NB4 (cell line): ENCODE results near the gene PGF.
"Not testable (repeated sequence)": the region's sequence is repeated elsewhere in the genome, so short reads cannot be mapped to it uniquely, and the experiment has no call there.

Experiments
- DNase-seq: peaks from one replicate; pipeline ENCODE4 v3.0.0; 2010; ENCODE audit warnings: low read depth
- H3K4me3 ChIP-seq: one replicate; pipeline ENCODE4 v1.5.1; 2011; ENCODE audit warnings: mild to moderate bottlenecking, low read depth, low read length, moderate library complexity
- MYC ChIP-seq: IDR thresholded peaks from 2 replicates; pipeline ENCODE4 v1.6.1; 2011; ENCODE audit warnings: low read depth, low read length
- POLR2A ChIP-seq: IDR thresholded peaks from 2 replicates; pipeline ENCODE4 v1.6.1; 2011; ENCODE audit warnings: mild to moderate bottlenecking; ENCODE audit not compliant: insufficient read length; ENCODE audit errors: extremely low read depth
- TF ChIP-seq, protein P1 (sequence below): IDR thresholded peaks from 2 replicates; pipeline ENCODE4 v1.6.1; 2011; ENCODE audit warnings: low read depth, low read length
- TF ChIP-seq, protein P2 (sequence below): IDR thresholded peaks from one replicate; pipeline ENCODE4 v1.5.1; 2012; ENCODE audit warnings: low read depth, low read length

The PGF gene

DNA sequence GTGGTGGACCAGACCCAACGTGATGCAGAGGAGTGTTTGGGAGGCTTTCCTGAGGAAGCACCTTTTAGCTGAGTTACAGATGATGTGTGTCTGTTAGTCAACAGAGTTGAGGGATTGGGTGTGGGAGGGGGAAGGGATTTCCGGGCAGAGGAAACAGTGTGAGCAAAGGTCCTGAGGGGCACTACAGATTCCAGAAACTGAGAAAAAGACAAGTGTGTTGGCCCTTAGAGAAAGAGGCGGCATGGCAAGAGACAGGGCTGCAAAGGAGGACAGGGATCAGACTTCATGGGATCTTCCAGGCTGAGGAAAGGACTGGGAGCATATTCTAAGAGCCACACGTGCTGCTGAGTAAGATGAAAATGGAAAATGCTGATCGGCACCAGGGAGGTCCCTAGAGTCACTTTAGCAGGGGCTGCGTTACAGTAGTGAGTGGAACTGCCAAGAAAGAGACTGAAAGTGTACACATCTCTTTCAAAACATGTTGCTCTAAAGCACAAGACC is 22.9 kb downstream of the PGF start:
- H3K4me3 ChIP-seq: no peak overlapping the region
- TF ChIP-seq MYC (peak; percentile 56; the same call in 1 of the 2 replicates), POLR2A (no peak)
- TF ChIP-seq, protein P1, sequence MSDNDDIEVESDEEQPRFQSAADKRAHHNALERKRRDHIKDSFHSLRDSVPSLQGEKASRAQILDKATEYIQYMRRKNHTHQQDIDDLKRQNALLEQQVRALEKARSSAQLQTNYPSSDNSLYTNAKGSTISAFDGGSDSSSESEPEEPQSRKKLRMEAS: 0 out of 2 replicates have a peak, but pooled peaks have one; percentile 4
- DNase-seq: peak; percentile 76

DNA sequence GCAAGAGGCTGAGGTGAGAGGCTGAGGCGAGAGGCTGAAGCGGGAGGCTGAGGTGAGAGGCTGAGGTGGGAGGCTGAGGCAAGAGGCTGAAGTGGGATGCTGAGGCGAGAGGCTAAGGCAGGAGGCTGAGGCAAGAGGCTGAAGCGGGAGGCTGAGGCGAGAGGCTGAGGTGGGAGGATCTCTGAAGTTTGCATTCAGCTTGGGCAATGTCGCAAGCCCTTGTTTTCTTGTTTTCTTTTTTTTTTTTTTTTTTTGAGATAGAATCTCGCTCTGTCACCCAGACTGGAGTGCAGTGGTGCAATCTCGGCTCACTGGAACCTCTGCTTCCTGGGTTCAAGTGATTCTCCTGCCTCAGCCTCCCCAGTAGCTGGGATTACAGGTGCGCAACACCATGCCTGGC is 23.7 kb downstream of the PGF start:
- not testable (repeated sequence) for H3K4me3 ChIP-seq, DNase-seq

DNA sequence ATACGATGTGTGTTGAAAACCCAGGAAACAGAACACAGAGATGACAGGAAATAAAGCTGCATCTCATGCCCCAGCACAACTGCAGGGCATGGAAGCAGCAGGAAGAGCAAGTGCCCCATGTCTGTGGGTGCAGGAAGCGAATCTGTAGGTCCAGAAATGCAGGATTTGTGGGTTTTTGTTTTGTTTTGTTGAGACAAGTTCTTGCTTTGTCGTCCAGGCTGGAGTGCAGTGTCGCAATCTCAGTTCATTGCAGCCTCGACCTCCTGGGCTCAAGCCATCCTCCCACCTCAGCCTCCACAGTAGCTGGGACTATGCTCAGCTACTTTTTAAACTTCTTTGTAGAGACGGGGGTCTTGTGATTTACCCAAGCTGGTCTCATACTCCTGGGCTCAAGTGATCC is 26.2 kb downstream of the PGF start:
- TF ChIP-seq POLR2A: no peak
- TF ChIP-seq MYC: no peak
- TF ChIP-seq, protein P1: no peak
- TF ChIP-seq, protein P2, sequence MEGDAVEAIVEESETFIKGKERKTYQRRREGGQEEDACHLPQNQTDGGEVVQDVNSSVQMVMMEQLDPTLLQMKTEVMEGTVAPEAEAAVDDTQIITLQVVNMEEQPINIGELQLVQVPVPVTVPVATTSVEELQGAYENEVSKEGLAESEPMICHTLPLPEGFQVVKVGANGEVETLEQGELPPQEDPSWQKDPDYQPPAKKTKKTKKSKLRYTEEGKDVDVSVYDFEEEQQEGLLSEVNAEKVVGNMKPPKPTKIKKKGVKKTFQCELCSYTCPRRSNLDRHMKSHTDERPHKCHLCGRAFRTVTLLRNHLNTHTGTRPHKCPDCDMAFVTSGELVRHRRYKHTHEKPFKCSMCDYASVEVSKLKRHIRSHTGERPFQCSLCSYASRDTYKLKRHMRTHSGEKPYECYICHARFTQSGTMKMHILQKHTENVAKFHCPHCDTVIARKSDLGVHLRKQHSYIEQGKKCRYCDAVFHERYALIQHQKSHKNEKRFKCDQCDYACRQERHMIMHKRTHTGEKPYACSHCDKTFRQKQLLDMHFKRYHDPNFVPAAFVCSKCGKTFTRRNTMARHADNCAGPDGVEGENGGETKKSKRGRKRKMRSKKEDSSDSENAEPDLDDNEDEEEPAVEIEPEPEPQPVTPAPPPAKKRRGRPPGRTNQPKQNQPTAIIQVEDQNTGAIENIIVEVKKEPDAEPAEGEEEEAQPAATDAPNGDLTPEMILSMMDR: no peak
- no peak overlapping the region for H3K4me3 ChIP-seq
- no peak for DNase-seq

DNA sequence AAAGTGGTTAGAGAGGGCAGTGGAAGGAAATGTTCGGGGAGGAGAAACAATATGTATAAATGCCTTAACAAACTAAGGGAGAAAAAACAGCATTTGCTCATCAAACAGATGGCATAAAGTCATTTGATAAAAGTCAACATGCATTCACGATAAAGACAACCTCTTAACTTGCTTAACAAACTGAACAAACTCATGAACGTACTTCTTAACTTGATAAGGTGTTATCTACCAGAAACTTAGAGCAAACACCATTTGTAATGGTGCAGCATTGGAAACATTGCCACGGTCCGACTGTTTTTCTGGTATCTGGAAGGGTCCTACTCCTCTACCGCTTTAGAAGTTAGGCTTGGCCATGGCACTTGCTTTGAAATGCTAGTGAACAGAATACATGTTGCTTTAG is 28.2 kb downstream of the PGF start:
- no peak overlapping the region for H3K4me3 ChIP-seq
- TF ChIP-seq, protein P1: no peak
- TF ChIP-seq POLR2A (no peak), MYC (no peak)
- TF ChIP-seq, protein P2: no peak
- DNase-seq: no peak

DNA sequence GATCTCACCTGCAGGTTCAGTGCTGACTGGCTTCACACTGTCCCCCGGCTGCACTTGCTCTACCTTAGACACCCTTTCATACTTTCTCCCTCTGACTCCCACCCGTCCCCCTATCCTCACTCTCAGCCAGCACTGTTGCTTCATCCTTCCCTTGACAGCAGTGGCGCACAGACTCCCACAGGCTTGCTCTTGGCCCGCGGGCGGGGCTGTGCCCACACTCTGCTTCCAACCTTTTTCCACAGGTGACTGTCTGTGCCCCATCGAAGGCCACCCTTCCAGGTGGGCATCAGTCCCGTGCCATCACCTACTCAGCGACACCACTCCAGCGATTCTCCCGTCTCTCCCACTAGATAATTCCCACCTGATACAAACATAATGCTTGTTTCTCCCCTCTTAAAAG is 31.3 kb downstream of the PGF start:
- TF ChIP-seq MYC: no peak
- no peak for TF ChIP-seq POLR2A
- TF ChIP-seq, protein P1: no peak
- TF ChIP-seq, protein P2: no peak
- DNase-seq: no peak
- H3K4me3 ChIP-seq: no peak overlapping the region

DNA sequence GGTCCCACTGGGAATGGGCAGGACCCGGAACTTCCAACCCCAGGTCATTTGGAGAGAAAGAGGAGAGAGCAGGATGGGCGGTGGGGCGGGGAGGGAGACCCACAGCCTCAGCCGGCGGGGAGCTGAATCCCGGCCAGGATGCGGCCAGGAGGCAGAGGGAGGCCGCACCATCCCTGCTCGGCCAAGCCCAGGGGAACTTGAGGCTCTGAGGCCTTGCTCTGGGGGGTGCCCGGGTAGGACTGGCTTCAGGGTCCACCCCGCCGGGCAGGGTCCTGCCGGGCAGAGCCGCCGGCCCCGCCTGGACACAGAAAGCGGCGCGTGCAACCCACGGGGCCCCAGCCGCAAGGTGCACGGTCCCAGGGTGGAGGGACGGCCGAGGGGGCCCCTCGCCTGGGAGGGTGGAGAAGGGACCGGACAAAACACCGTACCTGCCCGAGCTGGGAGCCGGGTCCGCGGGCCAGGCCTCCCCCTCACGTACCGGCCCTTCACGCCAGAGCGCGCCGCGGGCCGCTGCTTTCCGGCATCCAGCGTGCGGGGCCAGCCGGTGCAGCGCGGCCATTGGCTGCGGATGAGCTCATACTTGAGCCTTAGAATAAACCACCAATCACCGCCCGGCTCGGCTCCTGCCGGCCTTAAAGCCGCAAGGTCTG is 32.5 kb downstream of the PGF start, which contains the start of gene RPS6KL1:
RPS6KL1 (minus strand) TSS at position 509 of the 650 bp plus-strand sequence. CDS start 1,719 bp downstream, outside the sequence.
- H3K4me3 ChIP-seq: peak within 1 kb of the TSS; percentile 43
- TF ChIP-seq, protein P2: no peak
- TF ChIP-seq, protein P1: no peak
- TF ChIP-seq MYC (no peak), POLR2A (no peak)
- DNase-seq: peak; percentile 70
